ENCODE data around the gene LILRA6.
A peak's percentile ranks its signal among the peaks of the same experiment; 100 is the strongest.
"Not testable (repeated sequence)": the region's sequence is repeated elsewhere in the genome, so short reads cannot be mapped to it uniquely, and the experiment has no call there.

Gene LILRA6

DNA sequence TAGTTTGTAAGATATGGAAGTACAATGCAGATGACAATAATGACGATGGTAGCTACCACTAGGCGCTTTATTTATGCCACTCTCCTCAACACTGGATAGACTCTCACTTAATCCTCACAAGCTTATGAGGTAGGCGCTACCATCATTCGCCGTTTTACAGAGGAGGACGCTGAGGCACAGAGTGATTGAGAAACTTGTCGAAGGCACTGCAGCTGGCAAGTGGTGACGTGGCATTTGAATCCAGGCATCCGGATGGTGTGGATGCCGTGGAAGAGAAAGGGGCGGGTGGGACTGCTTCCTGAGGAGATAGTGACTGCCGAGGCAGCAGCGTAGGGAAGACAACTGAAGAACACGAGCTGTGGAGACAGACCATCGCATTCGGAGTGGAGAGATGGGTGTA lies 43.2 kb downstream of the LILRA6 start:
- H3K27me3 ChIP-seq (ENCODE audit: insufficient read depth, low read length) = no peaks in the 10 kb centered on the region
- H3K9me2 ChIP-seq (ENCODE audit: low read depth, low read length) = no peaks in the 10 kb centered on the region
- H4K20me1 ChIP-seq (ENCODE audit: insufficient read depth, low read length) = no peaks in the 10 kb centered on the region; the same call in 1 of the 2 replicates
- H3K9me3 ChIP-seq (ENCODE audit: low read length) = no peaks in the 10 kb centered on the region
- no peak overlapping the region for H3K4me3 ChIP-seq (ENCODE audit: low read depth, low read length, poor library complexity, severe bottlenecking)
- peak overlapping the region; percentile 31 for H3K27ac ChIP-seq (ENCODE audit: low read depth, low read length, poor library complexity, severe bottlenecking)
- no peak overlapping the region; the same call in 1 of the 2 replicates for H3K9ac ChIP-seq (ENCODE audit: low read length)
- H3K4me1 ChIP-seq (ENCODE audit: insufficient read depth, low read length, severe bottlenecking) = peaks cover 47% of the 10 kb centered on the region
- H3K79me2 ChIP-seq (ENCODE audit: insufficient read depth, low read length) = peaks cover 30% of the 10 kb centered on the region
- H2AFZ ChIP-seq (ENCODE audit: low read length) = no peak overlapping the region
- TF ChIP-seq, protein P1, sequence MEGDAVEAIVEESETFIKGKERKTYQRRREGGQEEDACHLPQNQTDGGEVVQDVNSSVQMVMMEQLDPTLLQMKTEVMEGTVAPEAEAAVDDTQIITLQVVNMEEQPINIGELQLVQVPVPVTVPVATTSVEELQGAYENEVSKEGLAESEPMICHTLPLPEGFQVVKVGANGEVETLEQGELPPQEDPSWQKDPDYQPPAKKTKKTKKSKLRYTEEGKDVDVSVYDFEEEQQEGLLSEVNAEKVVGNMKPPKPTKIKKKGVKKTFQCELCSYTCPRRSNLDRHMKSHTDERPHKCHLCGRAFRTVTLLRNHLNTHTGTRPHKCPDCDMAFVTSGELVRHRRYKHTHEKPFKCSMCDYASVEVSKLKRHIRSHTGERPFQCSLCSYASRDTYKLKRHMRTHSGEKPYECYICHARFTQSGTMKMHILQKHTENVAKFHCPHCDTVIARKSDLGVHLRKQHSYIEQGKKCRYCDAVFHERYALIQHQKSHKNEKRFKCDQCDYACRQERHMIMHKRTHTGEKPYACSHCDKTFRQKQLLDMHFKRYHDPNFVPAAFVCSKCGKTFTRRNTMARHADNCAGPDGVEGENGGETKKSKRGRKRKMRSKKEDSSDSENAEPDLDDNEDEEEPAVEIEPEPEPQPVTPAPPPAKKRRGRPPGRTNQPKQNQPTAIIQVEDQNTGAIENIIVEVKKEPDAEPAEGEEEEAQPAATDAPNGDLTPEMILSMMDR (IDR thresholded peaks at IDR 0.05; ENCODE audit: low read length) = no peak
- no peak for TF ChIP-seq EZH2 (IDR thresholded peaks at IDR 0.05; ENCODE audit: borderline replicate concordance, low read length)
- H3K4me2 ChIP-seq (ENCODE audit: low read length) = peak overlapping the region; percentile 79; the same call in 1 of the 2 replicates
- H3F3A ChIP-seq (ENCODE audit: insufficient read depth, low read length) = peaks cover under 1% of the 10 kb centered on the region; the same call in 1 of the 2 replicates
- peaks cover 38% of the 10 kb centered on the region for H3K36me3 ChIP-seq (ENCODE audit: insufficient read depth, low read length)

DNA sequence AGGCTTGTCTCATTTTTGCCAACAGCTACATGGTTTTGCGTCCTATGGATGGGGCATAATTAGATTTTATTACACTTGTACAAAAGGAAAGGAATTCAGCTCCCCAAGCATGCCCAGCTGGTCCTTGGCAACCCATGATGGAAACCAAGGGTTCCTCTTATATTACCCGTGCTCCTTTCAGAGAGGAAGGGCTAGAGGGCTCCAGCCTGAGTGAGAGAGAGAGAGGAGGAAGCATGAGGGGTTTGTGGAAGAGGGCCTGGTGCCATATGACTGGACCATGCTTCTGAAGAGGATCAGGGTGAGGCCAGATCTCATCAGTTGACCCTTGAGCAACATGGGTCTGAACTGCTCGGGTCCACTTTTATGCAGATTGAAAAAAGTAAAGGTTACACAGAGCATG lies 45.5 kb downstream of the LILRA6 start:
- H3K9ac ChIP-seq (ENCODE audit: low read length) = no peak overlapping the region
- H3F3A ChIP-seq (ENCODE audit: insufficient read depth, low read length) = no peaks in the 10 kb centered on the region; the same call in 1 of the 2 replicates
- H3K4me1 ChIP-seq (ENCODE audit: insufficient read depth, low read length, severe bottlenecking) = peaks cover 26% of the 10 kb centered on the region
- H3K36me3 ChIP-seq (ENCODE audit: insufficient read depth, low read length) = peaks cover 28% of the 10 kb centered on the region
- H3K9me2 ChIP-seq (ENCODE audit: low read depth, low read length) = no peaks in the 10 kb centered on the region
- no peak overlapping the region for H3K4me2 ChIP-seq (ENCODE audit: low read length)
- H3K9me3 ChIP-seq (ENCODE audit: low read length) = no peaks in the 10 kb centered on the region
- H2AFZ ChIP-seq (ENCODE audit: low read length) = no peak overlapping the region
- H3K27me3 ChIP-seq (ENCODE audit: insufficient read depth, low read length) = no peaks in the 10 kb centered on the region
- H4K20me1 ChIP-seq (ENCODE audit: insufficient read depth, low read length) = no peaks in the 10 kb centered on the region
- peaks cover 12% of the 10 kb centered on the region for H3K79me2 ChIP-seq (ENCODE audit: insufficient read depth, low read length)
- H3K4me3 ChIP-seq (ENCODE audit: low read depth, low read length, poor library complexity, severe bottlenecking) = no peak overlapping the region
- H3K27ac ChIP-seq (ENCODE audit: low read depth, low read length, poor library complexity, severe bottlenecking) = no peak overlapping the region
- TF ChIP-seq, protein P1 (IDR thresholded peaks at IDR 0.05; ENCODE audit: low read length) = no peak
- no peak for TF ChIP-seq EZH2 (IDR thresholded peaks at IDR 0.05; ENCODE audit: borderline replicate concordance, low read length)

DNA sequence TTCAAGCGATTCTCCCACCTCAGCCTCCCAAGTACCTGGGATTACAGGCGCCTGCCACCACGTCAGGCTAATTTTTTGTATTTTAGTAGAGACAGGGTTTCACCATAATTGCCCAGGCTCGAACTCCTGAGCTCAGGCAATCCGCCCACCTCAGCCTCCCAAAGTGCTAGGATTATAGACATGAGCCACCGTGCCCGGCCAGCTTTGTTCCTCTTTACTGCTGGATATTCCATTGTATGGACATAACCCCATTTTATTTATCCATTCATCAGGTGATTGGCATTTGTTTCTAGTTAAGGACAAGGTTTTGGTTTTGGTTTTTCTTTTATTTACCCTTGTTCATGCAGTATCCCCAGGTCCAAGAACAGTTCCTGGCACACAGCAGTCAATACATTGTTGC lies 46.1 kb downstream of the LILRA6 start:
- no peaks in the 10 kb centered on the region for H3K9me3 ChIP-seq (ENCODE audit: low read length)
- H3K27ac ChIP-seq (ENCODE audit: low read depth, low read length, poor library complexity, severe bottlenecking) = no peak overlapping the region
- H4K20me1 ChIP-seq (ENCODE audit: insufficient read depth, low read length) = no peaks in the 10 kb centered on the region
- no peak overlapping the region for H2AFZ ChIP-seq (ENCODE audit: low read length)
- H3K4me1 ChIP-seq (ENCODE audit: insufficient read depth, low read length, severe bottlenecking) = peaks cover 26% of the 10 kb centered on the region
- TF ChIP-seq EZH2 (IDR thresholded peaks at IDR 0.05; ENCODE audit: borderline replicate concordance, low read length) = no peak
- TF ChIP-seq, protein P1 (IDR thresholded peaks at IDR 0.05; ENCODE audit: low read length) = no peak
- no peaks in the 10 kb centered on the region; the same call in 1 of the 2 replicates for H3F3A ChIP-seq (ENCODE audit: insufficient read depth, low read length)
- H3K36me3 ChIP-seq (ENCODE audit: insufficient read depth, low read length) = peaks cover 23% of the 10 kb centered on the region
- no peak overlapping the region for H3K4me3 ChIP-seq (ENCODE audit: low read depth, low read length, poor library complexity, severe bottlenecking)
- no peaks in the 10 kb centered on the region for H3K27me3 ChIP-seq (ENCODE audit: insufficient read depth, low read length)
- H3K79me2 ChIP-seq (ENCODE audit: insufficient read depth, low read length) = peaks cover 6% of the 10 kb centered on the region
- H3K9ac ChIP-seq (ENCODE audit: low read length) = no peak overlapping the region
- H3K4me2 ChIP-seq (ENCODE audit: low read length) = no peak overlapping the region
- H3K9me2 ChIP-seq (ENCODE audit: low read depth, low read length) = no peaks in the 10 kb centered on the region

DNA sequence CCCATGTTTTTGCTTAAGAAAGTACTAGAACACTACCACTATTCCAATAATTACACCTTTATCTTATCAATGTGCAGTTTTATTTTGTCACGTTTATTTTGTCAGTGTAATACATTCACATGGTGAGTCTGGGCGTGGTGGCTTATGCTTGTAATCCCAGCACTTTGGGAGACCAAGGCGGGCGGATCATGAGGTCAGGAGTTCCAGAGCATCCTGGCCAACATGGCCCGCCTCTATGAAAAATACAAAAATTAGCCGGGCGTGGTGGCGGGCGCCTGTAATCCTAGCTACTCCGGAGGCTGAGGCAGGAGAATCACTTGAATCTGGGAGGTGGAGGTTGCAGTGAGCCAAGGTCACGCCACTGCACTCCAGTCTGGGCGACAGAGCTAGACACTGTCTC lies 48.1 kb downstream of the LILRA6 start:
- not testable (repeated sequence) for H3K27ac ChIP-seq (ENCODE audit: low read depth, low read length, poor library complexity, severe bottlenecking); H3K9me2 ChIP-seq (ENCODE audit: low read depth, low read length); H3K4me2 ChIP-seq (ENCODE audit: low read length); H3K27me3 ChIP-seq (ENCODE audit: insufficient read depth, low read length); H3K4me3 ChIP-seq (ENCODE audit: low read depth, low read length, poor library complexity, severe bottlenecking); H4K20me1 ChIP-seq (ENCODE audit: insufficient read depth, low read length); H3F3A ChIP-seq (ENCODE audit: insufficient read depth, low read length); H3K9ac ChIP-seq (ENCODE audit: low read length); H3K9me3 ChIP-seq (ENCODE audit: low read length); H2AFZ ChIP-seq (ENCODE audit: low read length); H3K79me2 ChIP-seq (ENCODE audit: insufficient read depth, low read length)
- peaks cover 18% of the 10 kb centered on the region for H3K4me1 ChIP-seq (ENCODE audit: insufficient read depth, low read length, severe bottlenecking)
- peaks cover 16% of the 10 kb centered on the region; the same call in 1 of the 2 replicates for H3K36me3 ChIP-seq (ENCODE audit: insufficient read depth, low read length)

Measured in OCI-LY1 (cell line).